GM12892 (cell line): ENCODE results near the gene SULF2.

Experiments
- POLR2A ChIP-seq: IDR thresholded peaks from 2 replicates; pipeline ENCODE4 v1.6.1; 2011; ENCODE audit warnings: low read depth, low read length, control low read depth
- POLR2AphosphoS5 ChIP-seq: IDR thresholded peaks from 2 replicates; pipeline ENCODE4 v1.6.1; 2011; ENCODE audit warnings: low read depth, low read length, control low read depth
- TAF1 ChIP-seq: IDR thresholded peaks from 2 replicates; pipeline ENCODE4 v1.6.1; 2011; ENCODE audit warnings: low read depth, mild to moderate bottlenecking, control low read depth, low read length, borderline replicate concordance

DNA sequence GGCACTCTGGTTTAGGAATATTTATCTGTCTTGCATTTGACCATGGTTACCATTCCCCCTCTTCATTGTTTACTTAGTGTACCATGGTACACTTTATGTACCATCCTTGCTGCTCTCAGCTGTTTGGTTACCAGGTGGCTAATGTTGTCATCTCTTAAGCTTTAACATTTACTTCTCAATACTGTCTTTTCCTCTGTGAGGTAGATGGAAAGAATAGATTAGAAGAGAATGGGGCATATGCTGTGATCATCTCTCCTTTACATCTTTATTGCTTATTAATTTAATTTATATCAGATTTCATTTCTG, 174.4 kb downstream of the SULF2 start:
- TF ChIP-seq POLR2A (no peak), POLR2AphosphoS5 (no peak), TAF1 (no peak)
